NCI-H82 (cell line): Measurements from ENCODE around the gene MPC1L.
"Not testable (repeated sequence)": the region's sequence is repeated elsewhere in the genome, so short reads cannot be mapped to it uniquely, and the experiment has no call there.

Source experiments
- DNase-seq: peaks from one replicate; lab custom pipeline; 2025; lab: John Stamatoyannopoulos, UW

The MPC1L gene

GRCh38 chrX:40623139-40623536 lies at the start of gene MPC1L:
MPC1L (plus strand) TSS chrX:40623428; CDS start chrX:40623566, 138 bp downstream.
- no peak for DNase-seq

- peak; percentile 32 for DNase-seq
Observed at GRCh38 chrX:40573763-40574162, 49.5 kb upstream of the MPC1L start.

GRCh38 chrX:40575411-40575810 lies 47.8 kb upstream of the MPC1L start:
- not testable (repeated sequence) for DNase-seq

GRCh38 chrX:40576291-40576690 lies 46.9 kb upstream of the MPC1L start:
- DNase-seq, result no peak

- DNase-seq, result no peak
Observed at GRCh38 chrX:40578039-40578695, 45.1 kb upstream of the MPC1L start.

- DNase-seq, result no peak
Observed at GRCh38 chrX:40579141-40579540, 44.1 kb upstream of the MPC1L start.

GRCh38 chrX:40579900-40580536 lies 43.2 kb upstream of the MPC1L start:
- DNase-seq, result peak; percentile 10

GRCh38 chrX:40580537-40581335 lies 42.5 kb upstream of the MPC1L start, which contains the start of gene ATP6AP2:
ATP6AP2 (plus strand) TSS chrX:40580970; CDS start chrX:40581066, 96 bp downstream.
- peak; percentile 98 for DNase-seq

GRCh38 chrX:40581336-40581920 lies 41.8 kb upstream of the MPC1L start:
- DNase-seq, result peak; percentile 15

- DNase-seq, result not testable (repeated sequence)
Observed at GRCh38 chrX:40582178-40582577, 41.0 kb upstream of the MPC1L start.

- no peak for DNase-seq
Observed at GRCh38 chrX:40582811-40583210, 40.4 kb upstream of the MPC1L start.

- DNase-seq, result not testable (repeated sequence)
Observed at GRCh38 chrX:40587623-40588022, 35.6 kb upstream of the MPC1L start.

- not testable (repeated sequence) for DNase-seq
Observed at GRCh38 chrX:40589616-40590321, 33.5 kb upstream of the MPC1L start.

- no peak for DNase-seq
Observed at GRCh38 chrX:40603446-40603845, 19.8 kb upstream of the MPC1L start.

- no peak for DNase-seq
Observed at GRCh38 chrX:40607381-40607780, 15.8 kb upstream of the MPC1L start.

GRCh38 chrX:40612511-40612910 lies 10.7 kb upstream of the MPC1L start:
- no peak for DNase-seq

GRCh38 chrX:40615976-40616375 lies 7.3 kb upstream of the MPC1L start:
- no peak for DNase-seq

GRCh38 chrX:40617566-40617965 lies 5.7 kb upstream of the MPC1L start:
- DNase-seq, result no peak

- no peak for DNase-seq
Observed at GRCh38 chrX:40622479-40623138, 619 bp upstream of the MPC1L start.

GRCh38 chrX:40623665-40624064 lies 437 bp downstream of the MPC1L start:
- DNase-seq, result no peak

GRCh38 chrX:40625294-40625693 lies 2.1 kb downstream of the MPC1L start:
- DNase-seq, result no peak
